ENCODE results near the gene CACNA1F. TPM values are rescaled to one million over a fixed set of nuclear protein-coding genes. Genes with fewer than 3 reads are reported as not detected.

The CACNA1F gene
- polyA plus RNA-seq, 3 donors = 0.73 TPM; not detected in 2

DNA sequence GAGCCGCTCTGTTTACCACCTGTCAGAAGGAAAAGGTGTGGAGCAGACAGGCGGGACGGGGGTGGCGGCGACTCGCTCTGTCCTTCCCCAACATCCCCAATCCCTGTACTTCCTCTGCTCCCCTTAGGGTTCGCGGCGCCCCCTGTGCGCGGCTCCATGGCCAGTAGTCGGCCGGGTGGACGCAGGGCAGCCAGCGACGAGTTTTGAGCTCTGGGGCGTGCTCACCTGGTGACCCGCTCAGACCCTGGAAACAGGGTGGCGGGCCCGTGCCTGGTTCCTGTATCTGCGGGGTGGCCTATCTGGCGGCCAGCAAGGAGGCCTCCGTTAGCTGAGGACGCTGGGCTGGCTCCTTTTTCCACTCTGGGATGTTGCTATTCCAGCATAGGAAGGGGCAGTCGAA is 75.9 kb downstream of the CACNA1F start:
- Histone ChIP-seq H3K9ac (ENCODE audit: insufficient read depth, low read length, poor library complexity, severe bottlenecking) (no peak overlapping the region), H3K36me3 (replicated peaks in 1 of 2; ENCODE audit: control insufficient read depth in 1 of 2, insufficient read depth in 2 of 2, low read length in 2 of 2) (no peaks in the 10 kb centered on the region), H4K20me1 (ENCODE audit: insufficient read depth, low read length) (no peaks in the 10 kb centered on the region), H3K4me3 (replicated peaks in 1 of 3; ENCODE audit: low read depth in 2 of 3, low read length in 3 of 3) (no peak overlapping the region), H2AFZ (ENCODE audit: insufficient read depth, low read depth, low read length, poor library complexity, severe bottlenecking) (no peak overlapping the region), H3K27ac (ENCODE audit: low read depth in 1 of 2, low read length in 2 of 2) (no peak overlapping the region), H3K4me2 (replicated peaks; ENCODE audit: extremely low read depth, low read length, poor library complexity, severe bottlenecking) (no peak overlapping the region), H3K4me1 (ENCODE audit: control insufficient read depth in 1 of 2, insufficient read depth in 2 of 2, low read length in 2 of 2) (peaks cover 15 to 20% of the 10 kb centered on the region in 2 donors), H3K79me2 (ENCODE audit: insufficient read depth, low read length) (no peaks in the 10 kb centered on the region), H3K27me3 (ENCODE audit: control insufficient read depth in 2 of 2, insufficient read depth in 2 of 2, low read length in 2 of 2) (no peaks in the 10 kb centered on the region), H3K9me3 (replicated peaks in 1 of 2; ENCODE audit: control insufficient read depth in 1 of 2, insufficient read depth in 1 of 2, low read length in 2 of 2) (no peaks in the 10 kb centered on the region)
- Mint-ChIP-seq H3K4me1 (peaks cover 20% of the 10 kb centered on the region), H3K36me3 (no peaks in the 10 kb centered on the region), H3K27me3 (ENCODE audit: low read depth in 3 of 3) (peaks cover 0 to 2% (median 0%) of the 10 kb centered on the region in 3 donors), H3K4me3 (no peak overlapping the region), H3K9me3 (peaks cover 0 to 9% (median 5%) of the 10 kb centered on the region in 7 donors), H3K27ac (peak overlapping the region in 1 of 7 donors; percentile 19)
- no peak for TF ChIP-seq CTCF (IDR thresholded peaks at IDR 0.05)
- 90% methylated on average over 15 of the region's 25 CpGs for WGBS (ENCODE audit: insufficient coverage)
- no peak for DNase-seq
- intact Hi-C loops (cut with micrococcal nuclease) = no loop called here

GRCh38 chrX:49155900-49156837 is 77.0 kb downstream of the CACNA1F start:
- H3K4me3 Mint-ChIP-seq = peak overlapping the region; percentile 82 to 91
- H3K27ac ChIP-seq (ENCODE audit: low read depth in 1 of 2, low read length in 2 of 2) = peak overlapping the region; percentile 91 to 93
- peak; percentile 75 to 82 (median 81) for DNase-seq
- no peaks in the 10 kb centered on the region for H4K20me1 ChIP-seq (ENCODE audit: insufficient read depth, low read length)
- H3K27me3 Mint-ChIP-seq (ENCODE audit: low read depth in 3 of 3) = no peaks in the 10 kb centered on the region
- H3K79me2 ChIP-seq (ENCODE audit: insufficient read depth, low read length) = no peaks in the 10 kb centered on the region
- peak overlapping the region; percentile 96 to 98 (median 97) for H3K27ac Mint-ChIP-seq
- no peaks in the 10 kb centered on the region for H3K27me3 ChIP-seq (ENCODE audit: control insufficient read depth in 2 of 2, insufficient read depth in 2 of 2, low read length in 2 of 2)
- H3K9me3 ChIP-seq (replicated peaks in 1 of 2; ENCODE audit: control insufficient read depth in 1 of 2, insufficient read depth in 1 of 2, low read length in 2 of 2) = no peaks in the 10 kb centered on the region
- peaks cover 15 to 20% of the 10 kb centered on the region in 2 donors for H3K4me1 ChIP-seq (ENCODE audit: control insufficient read depth in 1 of 2, insufficient read depth in 2 of 2, low read length in 2 of 2)
- peak overlapping the region; percentile 70 for H3K4me2 ChIP-seq (replicated peaks; ENCODE audit: extremely low read depth, low read length, poor library complexity, severe bottlenecking)
- intact Hi-C loops (cut with micrococcal nuclease) = no loop called here
- under 1% methylated on average over 35 of the region's 65 CpGs for WGBS (ENCODE audit: insufficient coverage)
- no peaks in the 10 kb centered on the region for H3K36me3 Mint-ChIP-seq
- H3K9ac ChIP-seq (ENCODE audit: insufficient read depth, low read length, poor library complexity, severe bottlenecking) = peak overlapping the region; percentile 79
- H2AFZ ChIP-seq (ENCODE audit: insufficient read depth, low read depth, low read length, poor library complexity, severe bottlenecking) = peak overlapping the region; percentile 76
- peaks cover 20% of the 10 kb centered on the region for H3K4me1 Mint-ChIP-seq
- peak; percentile 68 for TF ChIP-seq CTCF (IDR thresholded peaks at IDR 0.05)
- H3K9me3 Mint-ChIP-seq = peaks cover 0 to 13% (median 5%) of the 10 kb centered on the region in 7 donors
- no peaks in the 10 kb centered on the region for H3K36me3 ChIP-seq (replicated peaks in 1 of 2; ENCODE audit: control insufficient read depth in 1 of 2, insufficient read depth in 2 of 2, low read length in 2 of 2)
- peak overlapping the region; percentile 37 to 72 (median 56) for H3K4me3 ChIP-seq (replicated peaks in 1 of 3; ENCODE audit: low read depth in 2 of 3, low read length in 3 of 3)
